HepG2 (cell line): ENCODE measurements around the gene LOC128125822.
A peak's percentile ranks its signal among the peaks of the same experiment; 100 is the strongest.

Experiments
- BCLAF1 ChIP-seq: fragments of 450-650 bp; IDR thresholded peaks from 2 replicates; pipeline ENCODE4 v1.6.1; 2017; ENCODE audit warnings: mild to moderate bottlenecking
- DMAP1 ChIP-seq: IDR thresholded peaks from 2 replicates; pipeline ENCODE4 v1.6.1; 2016
- DPF2 ChIP-seq: sonication (generic); formaldehyde crosslinking; IDR thresholded peaks from 2 replicates; pipeline ENCODE4 v1.4.0; 2020; ENCODE audit warnings: mild to moderate bottlenecking, low read depth, missing genetic modification reagents, borderline replicate concordance
- FOSL2 ChIP-seq: sonication (generic); formaldehyde crosslinking; IDR thresholded peaks from 2 replicates; pipeline ENCODE4 v1.4.0; 2020; ENCODE audit warnings: missing genetic modification reagents
- GFI1 ChIP-seq: sonication (generic); formaldehyde crosslinking; IDR thresholded peaks from 2 replicates; pipeline ENCODE4 v1.5.0; 2020; ENCODE audit warnings: missing genetic modification reagents, mild to moderate bottlenecking, borderline replicate concordance
- HOMEZ ChIP-seq: IDR thresholded peaks from 2 replicates; pipeline ENCODE4 v1.6.1; 2016; ENCODE audit warnings: low read depth
- MLX ChIP-seq: IDR thresholded peaks from 2 replicates; pipeline ENCODE4 v1.6.1; 2016
- MZF1 ChIP-seq: sonication (generic); formaldehyde crosslinking; IDR thresholded peaks from 2 replicates; pipeline ENCODE4 v1.8.1; 2023; ENCODE audit warnings: mild to moderate bottlenecking, missing genetic modification reagents, borderline replicate concordance
- PHF21A ChIP-seq: sonication (generic); formaldehyde crosslinking; IDR thresholded peaks from 2 replicates; pipeline ENCODE4 v1.5.0; 2020; ENCODE audit warnings: mild to moderate bottlenecking, missing genetic modification reagents
- RAD51 ChIP-seq: fragments of 450-650 bp; IDR thresholded peaks from 2 replicates; pipeline ENCODE4 v1.6.1; 2016; ENCODE audit warnings: borderline replicate concordance
- RBAK ChIP-seq: sonication (generic); formaldehyde crosslinking; IDR thresholded peaks from 2 replicates; pipeline ENCODE4 v1.5.1; 2020; ENCODE audit warnings: mild to moderate bottlenecking, missing genetic modification reagents
- STAG1 ChIP-seq: sonication (generic); formaldehyde crosslinking; IDR thresholded peaks from 2 replicates; pipeline ENCODE4 v1.4.0; 2020; ENCODE audit warnings: missing genetic modification reagents
- TAF15 ChIP-seq: fragments of 200-400 bp; formaldehyde crosslinking; IDR thresholded peaks from one replicate; pipeline ENCODE4 v1.6.1; 2018; ENCODE audit warnings: mild to moderate bottlenecking, low read depth, low read length; ENCODE audit not compliant: poor library complexity, severe bottlenecking
- TFE3 ChIP-seq: IDR thresholded peaks from 2 replicates; pipeline ENCODE4 v1.6.1; 2016
- ZFY ChIP-seq: sonication (generic); formaldehyde crosslinking; IDR thresholded peaks from 2 replicates; pipeline ENCODE4 v1.4.0; 2020; ENCODE audit warnings: missing genetic modification reagents
- ZHX1 ChIP-seq: sonication (generic); formaldehyde crosslinking; IDR thresholded peaks from 2 replicates; pipeline ENCODE4 v1.8.1; 2022; ENCODE audit warnings: low read depth, mild to moderate bottlenecking, missing genetic modification reagents
- ZMAT5 ChIP-seq: sonication (generic); formaldehyde crosslinking; IDR thresholded peaks from 2 replicates; pipeline ENCODE4 v1.5.0; 2020; ENCODE audit warnings: mild to moderate bottlenecking, low read depth, missing genetic modification reagents, borderline replicate concordance
- ZNF251 ChIP-seq: sonication (generic); formaldehyde crosslinking; IDR thresholded peaks from 2 replicates; pipeline ENCODE4 v1.9.0; 2021; ENCODE audit warnings: mild to moderate bottlenecking, missing genetic modification reagents
- ZNF253 ChIP-seq: sonication (generic); formaldehyde crosslinking; IDR thresholded peaks from 2 replicates; pipeline ENCODE4 v1.8.0; 2022; ENCODE audit warnings: mild to moderate bottlenecking, missing genetic modification reagents, borderline replicate concordance
- ZNF329 ChIP-seq: sonication (generic); formaldehyde crosslinking; IDR thresholded peaks from 2 replicates; pipeline ENCODE4 v1.9.0; 2021; ENCODE audit warnings: low read depth, mild to moderate bottlenecking, missing genetic modification reagents
- ZNF333 ChIP-seq: sonication (generic); formaldehyde crosslinking; IDR thresholded peaks from 2 replicates; pipeline ENCODE4 v1.4.0; 2020; ENCODE audit warnings: mild to moderate bottlenecking, missing genetic modification reagents, borderline replicate concordance

The LOC128125822 gene

GRCh38 chr6:63565058-63565726 lies 7.1 kb upstream of the LOC128125822 start (continued):
- no peak for TF ChIP-seq ZMAT5
- no peak for TF ChIP-seq BCLAF1
- TF ChIP-seq MLX (CRISPR knock-in tag) = peak; percentile 77; the same call in 1 of the 2 replicates
- no peak for TF ChIP-seq ZHX1 (CRISPR knock-in tag)
- no peak for TF ChIP-seq MZF1 (CRISPR knock-in tag)
- no peak for TF ChIP-seq RAD51
- peak; percentile 4; the same call in 1 of the 2 replicates for TF ChIP-seq STAG1 (CRISPR knock-in tag)
- no peak for TF ChIP-seq ZNF251 (CRISPR knock-in tag)
- TF ChIP-seq HOMEZ (CRISPR knock-in tag) = peak; percentile 84; the same call in 1 of the 2 replicates
- TF ChIP-seq FOSL2 (CRISPR knock-in tag) = peak; percentile 85
- peak; percentile 72 for TF ChIP-seq PHF21A (CRISPR knock-in tag)
- no peak for TF ChIP-seq ZNF329
- TF ChIP-seq DMAP1 (CRISPR knock-in tag) = peak; percentile 41; the same call in 1 of the 2 replicates
- TF ChIP-seq TAF15 = no peak
- peak; percentile 38; the same call in 1 of the 2 replicates for TF ChIP-seq TFE3 (CRISPR knock-in tag)
- no peak for TF ChIP-seq ZNF333 (CRISPR knock-in tag)
- no peak; the same call in 1 of the 2 replicates for TF ChIP-seq ZFY
- peak; percentile 72; the same call in 1 of the 2 replicates for TF ChIP-seq DPF2 (CRISPR knock-in tag)
- no peak for TF ChIP-seq GFI1 (CRISPR knock-in tag)
- no peak for TF ChIP-seq RBAK
- no peak for TF ChIP-seq ZNF253 (CRISPR knock-in tag)
